ENCODE data around the gene U2AF1L4.

DNA sequence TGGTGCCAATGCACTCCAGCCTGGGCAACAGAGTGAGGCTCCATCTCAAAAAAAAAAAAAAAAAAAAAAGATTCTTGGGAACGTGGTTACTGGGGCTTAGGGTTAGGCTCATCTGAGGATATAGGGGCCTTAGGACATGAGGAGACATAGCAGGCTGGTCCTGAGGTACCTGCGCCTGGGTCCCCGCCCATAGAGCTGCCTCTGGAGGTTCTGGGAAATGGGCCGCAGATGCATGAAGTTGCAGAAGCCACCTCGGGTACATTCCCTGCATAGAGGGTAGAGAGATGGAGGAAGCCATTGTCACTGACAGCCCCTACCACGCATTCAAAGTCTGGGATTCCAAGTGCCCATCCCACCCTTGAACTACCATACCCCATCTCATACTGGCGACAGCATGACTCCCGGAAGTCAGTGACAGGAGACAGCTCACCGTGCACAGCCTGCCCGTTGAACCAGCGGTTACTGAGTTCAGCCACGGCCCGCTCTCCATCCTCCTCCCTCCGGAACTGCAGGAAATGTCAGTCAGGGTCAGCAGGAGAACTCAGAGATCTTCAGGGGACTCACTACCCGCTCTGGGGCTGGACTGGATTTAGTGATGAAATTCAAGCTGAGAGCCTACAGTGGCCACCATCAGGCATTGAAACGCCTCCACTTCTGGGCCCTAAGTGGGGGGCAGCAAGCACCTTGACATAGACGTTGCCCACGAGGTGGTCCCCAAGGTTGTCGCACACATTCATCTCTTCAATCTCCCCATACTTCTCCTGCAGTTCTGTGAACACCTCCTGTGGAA is 1.4 kb downstream of the U2AF1L4 start:
- TF ChIP-seq, protein P1, sequence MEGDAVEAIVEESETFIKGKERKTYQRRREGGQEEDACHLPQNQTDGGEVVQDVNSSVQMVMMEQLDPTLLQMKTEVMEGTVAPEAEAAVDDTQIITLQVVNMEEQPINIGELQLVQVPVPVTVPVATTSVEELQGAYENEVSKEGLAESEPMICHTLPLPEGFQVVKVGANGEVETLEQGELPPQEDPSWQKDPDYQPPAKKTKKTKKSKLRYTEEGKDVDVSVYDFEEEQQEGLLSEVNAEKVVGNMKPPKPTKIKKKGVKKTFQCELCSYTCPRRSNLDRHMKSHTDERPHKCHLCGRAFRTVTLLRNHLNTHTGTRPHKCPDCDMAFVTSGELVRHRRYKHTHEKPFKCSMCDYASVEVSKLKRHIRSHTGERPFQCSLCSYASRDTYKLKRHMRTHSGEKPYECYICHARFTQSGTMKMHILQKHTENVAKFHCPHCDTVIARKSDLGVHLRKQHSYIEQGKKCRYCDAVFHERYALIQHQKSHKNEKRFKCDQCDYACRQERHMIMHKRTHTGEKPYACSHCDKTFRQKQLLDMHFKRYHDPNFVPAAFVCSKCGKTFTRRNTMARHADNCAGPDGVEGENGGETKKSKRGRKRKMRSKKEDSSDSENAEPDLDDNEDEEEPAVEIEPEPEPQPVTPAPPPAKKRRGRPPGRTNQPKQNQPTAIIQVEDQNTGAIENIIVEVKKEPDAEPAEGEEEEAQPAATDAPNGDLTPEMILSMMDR (IDR thresholded peaks at IDR 0.05; ENCODE audit: low read depth, low read length): no peak
- no peak for TF ChIP-seq EZH2phosphoT487 (IDR thresholded peaks at IDR 0.05; ENCODE audit: low read depth)

Measured in OCI-LY3 (cell line).